HEK293T (cell line): ENCODE measurements around the gene PATE3.

Experiments used
- CTCF ChIA-PET: fragments of 350-600 bp; formaldehyde crosslinking; extraction: SDS; loops from one replicate; lab custom pipeline; 2021; ENCODE audit warnings: antibody characterized with exemption, inconsistent platforms; lab: Yijun Ruan, JAX
- POLR2A ChIA-PET: fragments of 350-600 bp; formaldehyde crosslinking; extraction: SDS; loops from one replicate; lab custom pipeline; 2020; ENCODE audit warnings: antibody characterized with exemption, inconsistent platforms; lab: Yijun Ruan, JAX
- DNase-seq: peaks from one replicate; pipeline ENCODE4 v3.0.0; 2012; ENCODE audit warnings: mixed read lengths; ENCODE audit errors: extremely low spot score
- ARNT ChIP-seq: fragments of 450-650 bp; IDR thresholded peaks from 2 replicates; pipeline ENCODE4 v1.6.1; 2017; ENCODE audit warnings: mild to moderate bottlenecking
- BHLHE40 ChIP-seq: fragments of 450-650 bp; IDR thresholded peaks from 2 replicates; pipeline ENCODE4 v1.6.1; 2016; ENCODE audit warnings: mild to moderate bottlenecking, moderate library complexity, borderline replicate concordance
- CTBP1 ChIP-seq: fragments of 450-650 bp; IDR thresholded peaks from 2 replicates; pipeline ENCODE4 v1.6.1; 2016; ENCODE audit warnings: borderline replicate concordance
- ELF4 ChIP-seq: fragments of 450-650 bp; IDR thresholded peaks from 2 replicates; pipeline ENCODE4 v1.6.1; 2017; ENCODE audit warnings: antibody characterized with exemption
- FOXA1 ChIP-seq: fragments of 450-650 bp; IDR thresholded peaks from 2 replicates; pipeline ENCODE4 v1.6.1; 2016; ENCODE audit warnings: mild to moderate bottlenecking
- FOXK2 ChIP-seq: fragments of 450-650 bp; IDR thresholded peaks from 2 replicates; pipeline ENCODE4 v1.6.1; 2016; ENCODE audit warnings: mild to moderate bottlenecking
- FOXM1 ChIP-seq: fragments of 450-650 bp; IDR thresholded peaks from 2 replicates; pipeline ENCODE4 v1.6.1; 2017; ENCODE audit warnings: mild to moderate bottlenecking, borderline replicate concordance
- HDGF ChIP-seq: fragments of 450-650 bp; IDR thresholded peaks from 2 replicates; pipeline ENCODE4 v1.6.1; 2017; ENCODE audit warnings: antibody characterized with exemption, borderline replicate concordance
- L3MBTL2 ChIP-seq: fragments of 450-650 bp; conservative IDR thresholded peaks from 2 replicates; pipeline ENCODE4 v1.6.1; 2016; ENCODE audit warnings: mild to moderate bottlenecking
- LEF1 ChIP-seq: fragments of 450-650 bp; IDR thresholded peaks from 2 replicates; pipeline ENCODE4 v1.6.1; 2017; ENCODE audit warnings: mild to moderate bottlenecking, borderline replicate concordance
- NFRKB ChIP-seq: fragments of 450-650 bp; IDR thresholded peaks from 2 replicates; pipeline ENCODE4 v1.6.1; 2016; ENCODE audit warnings: mild to moderate bottlenecking, moderate library complexity
- PKNOX1 ChIP-seq: fragments of 450-650 bp; IDR thresholded peaks from 2 replicates; pipeline ENCODE4 v1.6.1; 2016
- SP1 ChIP-seq: fragments of 450-650 bp; IDR thresholded peaks from 2 replicates; pipeline ENCODE4 v1.6.1; 2017
- SUZ12 ChIP-seq: fragments of 450-650 bp; IDR thresholded peaks from 2 replicates; pipeline ENCODE4 v1.6.1; 2016; ENCODE audit warnings: mild to moderate bottlenecking
- TARDBP ChIP-seq: fragments of 450-650 bp; IDR thresholded peaks from 2 replicates; pipeline ENCODE4 v1.6.1; 2016
- ZNF384 ChIP-seq: fragments of 450-650 bp; IDR thresholded peaks from 2 replicates; pipeline ENCODE4 v1.6.1; 2016

The PATE3 gene

GRCh38 chr11:125762445-125762844 is 25.5 kb upstream of the PATE3 start:
- TF ChIP-seq LEF1 (no peak), ZNF384 (no peak), ELF4 (no peak), FOXA1 (no peak), NFRKB (no peak)
- CTCF ChIA-PET = no interaction called here
- POLR2A ChIA-PET = no interaction called here
- DNase-seq = no peak

GRCh38 chr11:125763483-125763882 is 24.4 kb upstream of the PATE3 start:
- TF ChIP-seq ELF4 (no peak), ZNF384 (no peak), TARDBP (no peak), L3MBTL2 (no peak), FOXK2 (no peak), PKNOX1 (no peak), SP1 (no peak), BHLHE40 (no peak), FOXA1 (no peak), ARNT (no peak), SUZ12 (no peak)
- DNase-seq = no peak
- ChIA-PET POLR2A (no interaction called here), CTCF (no interaction called here)

GRCh38 chr11:125766251-125766650 is 21.7 kb upstream of the PATE3 start:
- POLR2A ChIA-PET = no interaction called here
- no peak for TF ChIP-seq L3MBTL2
- no peak for TF ChIP-seq FOXM1
- TF ChIP-seq SP1 = no peak
- TF ChIP-seq TARDBP = no peak
- no peak for TF ChIP-seq SUZ12
- TF ChIP-seq FOXK2 = no peak
- no peak for TF ChIP-seq BHLHE40
- no peak for TF ChIP-seq FOXA1
- no peak for TF ChIP-seq PKNOX1
- DNase-seq = no peak
- CTCF ChIA-PET = no interaction called here

GRCh38 chr11:125768336-125769046 is 19.4 kb upstream of the PATE3 start:
- POLR2A ChIA-PET = no interaction called here
- TF ChIP-seq HDGF = no peak
- no peak for TF ChIP-seq SP1
- TF ChIP-seq ELF4 = no peak
- no peak for TF ChIP-seq ARNT
- no peak for TF ChIP-seq L3MBTL2
- TF ChIP-seq TARDBP = no peak
- no peak for TF ChIP-seq CTBP1
- no peak for DNase-seq
- CTCF ChIA-PET = no interaction called here

- DNase-seq = no peak
- ChIA-PET CTCF (no interaction called here), POLR2A (no interaction called here)
- TF ChIP-seq HDGF (no peak), FOXA1 (no peak), LEF1 (no peak), TARDBP (no peak), NFRKB (no peak), SUZ12 (no peak), L3MBTL2 (no peak), CTBP1 (no peak), ZNF384 (no peak), PKNOX1 (no peak), SP1 (no peak), ARNT (no peak), BHLHE40 (no peak)
Observed at GRCh38 chr11:125770583-125770982, 17.3 kb upstream of the PATE3 start.

- CTCF ChIA-PET = no interaction called here
Observed at GRCh38 chr11:125772834-125773505, 15.0 kb upstream of the PATE3 start.

More at GRCh38 chr11:125772834-125773505, 15.0 kb upstream of the PATE3 start:
- POLR2A ChIA-PET = no interaction called here
- no peak for TF ChIP-seq TARDBP
- no peak for TF ChIP-seq SP1
- no peak for TF ChIP-seq FOXK2
- TF ChIP-seq BHLHE40 = no peak
- no peak for TF ChIP-seq FOXM1
- no peak for TF ChIP-seq ARNT
- TF ChIP-seq PKNOX1 = no peak
- no peak for TF ChIP-seq HDGF
- TF ChIP-seq LEF1 = no peak
- TF ChIP-seq ELF4 = no peak
- no peak for TF ChIP-seq CTBP1
- TF ChIP-seq NFRKB = no peak
- TF ChIP-seq ZNF384 = no peak
- TF ChIP-seq FOXA1 = no peak
- TF ChIP-seq L3MBTL2 = no peak
- DNase-seq = no peak
